Mammary epithelial cell (primary cell): Measurements from ENCODE around the gene FGF18.

Source experiments
- EZH2 ChIP-seq: IDR thresholded peaks from 2 replicates; pipeline ENCODE4 v1.6.1; 2012; ENCODE audit warnings: low read length, inconsistent platforms, borderline replicate concordance
- TF ChIP-seq, protein P1 (sequence below), 2 donors: IDR thresholded peaks in 1 of 2; conservative IDR thresholded peaks in 1 of 2; 2 replicates each; pipeline ENCODE4 v1.5.1; 2011 to 2012; ENCODE audit warnings: inconsistent platforms in 2 of 2, low read length in 2 of 2, mild to moderate bottlenecking in 2 of 2, control low read depth in 1 of 2, low read depth in 1 of 2; ENCODE audit not compliant: insufficient read depth in 1 of 2; ENCODE audit errors: extremely low read depth in 1 of 2

DNA sequence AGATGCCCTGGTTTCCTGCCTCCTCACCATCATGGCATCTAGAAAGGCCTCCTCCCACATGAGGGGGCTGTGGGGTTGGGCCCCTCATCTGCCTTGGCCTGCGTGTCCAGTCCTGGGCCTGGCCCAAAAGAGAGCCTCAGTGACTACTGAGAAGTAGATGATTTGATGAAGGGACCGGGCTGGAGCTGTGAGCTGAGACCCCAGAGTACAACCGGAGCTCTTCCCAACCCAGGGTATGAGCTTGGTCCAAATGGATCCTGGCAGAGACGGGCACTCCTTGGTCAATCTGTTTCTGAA is 62.9 kb downstream of the FGF18 start:
- TF ChIP-seq, protein P1, sequence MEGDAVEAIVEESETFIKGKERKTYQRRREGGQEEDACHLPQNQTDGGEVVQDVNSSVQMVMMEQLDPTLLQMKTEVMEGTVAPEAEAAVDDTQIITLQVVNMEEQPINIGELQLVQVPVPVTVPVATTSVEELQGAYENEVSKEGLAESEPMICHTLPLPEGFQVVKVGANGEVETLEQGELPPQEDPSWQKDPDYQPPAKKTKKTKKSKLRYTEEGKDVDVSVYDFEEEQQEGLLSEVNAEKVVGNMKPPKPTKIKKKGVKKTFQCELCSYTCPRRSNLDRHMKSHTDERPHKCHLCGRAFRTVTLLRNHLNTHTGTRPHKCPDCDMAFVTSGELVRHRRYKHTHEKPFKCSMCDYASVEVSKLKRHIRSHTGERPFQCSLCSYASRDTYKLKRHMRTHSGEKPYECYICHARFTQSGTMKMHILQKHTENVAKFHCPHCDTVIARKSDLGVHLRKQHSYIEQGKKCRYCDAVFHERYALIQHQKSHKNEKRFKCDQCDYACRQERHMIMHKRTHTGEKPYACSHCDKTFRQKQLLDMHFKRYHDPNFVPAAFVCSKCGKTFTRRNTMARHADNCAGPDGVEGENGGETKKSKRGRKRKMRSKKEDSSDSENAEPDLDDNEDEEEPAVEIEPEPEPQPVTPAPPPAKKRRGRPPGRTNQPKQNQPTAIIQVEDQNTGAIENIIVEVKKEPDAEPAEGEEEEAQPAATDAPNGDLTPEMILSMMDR (conservative IDR thresholded peaks at IDR 0.05 in 1 of 2, IDR thresholded peaks at IDR 0.05 in 1 of 2; ENCODE audit: extremely low read depth in 1 of 2, insufficient read depth in 1 of 2, low read depth in 1 of 2, low read length in 2 of 2): no peak
- TF ChIP-seq EZH2: no peak
